GM19395 (cell line): Measurements from ENCODE around the gene ALKBH1.
"Not testable (repeated sequence)": the region's sequence is repeated elsewhere in the genome, so short reads cannot be mapped to it uniquely, and the experiment has no call there.

Experiments
- ATAC-seq: cut with Tn5 transposase; IDR thresholded peaks from one replicate; pipeline ENCODE4 v1.9.1; 2021; ENCODE audit warnings: mild to moderate bottlenecking, moderate library complexity; ENCODE audit not compliant: unreplicated experiment

ALKBH1 gene

GRCh38 chr14:77674931-77675330, 32.9 kb downstream of the ALKBH1 start:
- ATAC-seq: no peak

DNA sequence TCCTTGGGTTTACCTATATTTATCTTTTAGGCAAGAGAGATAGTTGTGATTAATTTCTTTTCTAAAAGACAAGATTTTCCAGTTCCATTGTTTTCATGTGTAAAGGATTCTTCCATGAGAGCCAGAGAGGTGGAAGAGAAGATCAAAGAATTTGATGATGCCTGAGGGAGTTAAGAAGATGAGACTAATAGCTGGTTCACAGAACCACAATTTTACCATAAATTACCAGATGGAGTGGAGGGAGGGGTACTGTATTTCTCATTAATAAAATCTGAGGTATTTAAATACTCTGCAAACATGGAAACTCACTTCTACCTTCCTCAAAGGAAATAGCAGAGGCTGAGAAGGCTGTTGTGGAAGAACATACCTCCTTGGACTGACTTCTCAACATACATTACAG, 34.6 kb downstream of the ALKBH1 start:
- no peak for ATAC-seq

DNA sequence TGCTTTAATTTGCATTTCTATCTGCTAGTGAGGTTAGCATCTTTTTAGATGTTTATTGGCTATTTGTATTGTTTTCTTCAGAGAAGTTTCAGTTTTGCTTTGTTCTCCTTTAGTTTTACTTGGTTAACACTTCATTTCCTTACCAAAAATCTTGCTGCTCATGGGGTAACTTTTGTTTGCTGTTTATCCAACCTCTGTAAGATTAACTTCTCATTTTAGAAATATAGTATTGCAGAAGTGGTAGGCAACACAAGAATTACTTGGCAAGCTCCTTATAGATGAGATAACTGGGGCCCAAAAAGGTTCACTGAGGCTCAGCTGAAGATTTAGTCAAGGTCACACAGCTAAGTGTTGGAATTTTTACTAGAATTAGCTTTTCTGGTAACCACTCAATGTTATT, 40.5 kb downstream of the ALKBH1 start:
- no peak for ATAC-seq

DNA sequence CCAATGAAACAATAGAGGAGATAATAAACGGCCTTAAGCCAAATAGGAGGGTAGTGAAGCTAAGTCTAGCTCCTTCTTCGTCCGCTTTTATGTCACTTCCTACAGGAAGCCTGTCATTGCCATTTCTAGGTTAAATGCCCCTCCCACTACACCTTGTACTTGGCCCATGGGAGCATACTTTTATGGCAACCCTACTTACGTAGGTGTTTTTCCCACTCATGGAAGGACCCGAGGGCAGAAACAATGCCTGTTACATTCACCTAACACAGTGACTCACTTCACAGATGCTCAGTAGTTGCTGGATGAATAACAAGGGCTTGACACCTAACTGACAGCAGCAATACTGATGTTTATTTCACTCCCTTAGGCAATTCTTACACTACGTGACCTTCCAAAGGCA, 44.5 kb downstream of the ALKBH1 start:
- ATAC-seq: no peak

DNA sequence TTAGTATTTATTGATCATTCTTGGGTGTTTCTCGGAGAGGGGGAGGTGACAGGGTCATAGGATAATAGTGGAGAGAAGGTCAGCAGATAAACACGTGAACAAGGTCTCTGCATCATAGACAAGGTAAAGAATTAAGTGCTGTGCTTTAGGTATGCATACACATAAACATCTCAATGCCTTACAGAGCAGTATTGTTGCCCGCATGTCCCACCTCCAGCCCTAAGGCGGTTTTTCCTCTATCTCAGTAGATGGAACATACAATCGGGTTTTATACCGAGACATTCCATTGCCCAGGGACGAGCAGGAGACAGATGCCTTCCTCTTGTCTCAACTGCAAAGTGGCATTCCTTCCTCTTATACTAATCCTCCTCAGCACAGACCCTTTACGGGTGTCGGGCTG, 46.3 kb downstream of the ALKBH1 start:
- not testable (repeated sequence) for ATAC-seq

DNA sequence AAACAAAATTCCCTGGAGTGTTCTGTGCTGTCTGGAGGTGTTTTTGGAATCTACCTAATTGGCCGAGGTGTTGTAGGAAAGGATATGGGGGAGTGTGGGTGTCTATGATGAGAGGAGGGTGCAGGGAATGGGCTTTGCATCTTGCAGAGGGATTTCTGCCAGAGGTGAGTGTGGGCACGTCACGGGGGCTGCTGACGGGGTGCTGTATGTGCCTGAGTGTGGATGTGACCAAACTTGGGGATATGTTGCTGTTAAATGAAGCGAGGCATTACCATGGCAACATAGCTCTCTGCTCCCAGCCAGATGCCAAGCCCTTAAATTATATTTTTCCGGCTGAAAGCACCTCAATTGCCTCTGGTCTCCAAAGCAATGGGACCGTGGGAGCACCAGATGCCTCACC, 47.1 kb downstream of the ALKBH1 start:
- ATAC-seq: no peak

GRCh38 chr14:77659831-77660230, 48.0 kb downstream of the ALKBH1 start:
- ATAC-seq: no peak

GRCh38 chr14:77657280-77657679, 50.5 kb downstream of the ALKBH1 start:
- no peak for ATAC-seq

- no peak for ATAC-seq
These were observed 53.8 kb downstream of the ALKBH1 start for GRCh38 chr14:77654001-77654441.

GRCh38 chr14:77649326-77649725, 58.5 kb downstream of the ALKBH1 start:
- no peak for ATAC-seq

DNA sequence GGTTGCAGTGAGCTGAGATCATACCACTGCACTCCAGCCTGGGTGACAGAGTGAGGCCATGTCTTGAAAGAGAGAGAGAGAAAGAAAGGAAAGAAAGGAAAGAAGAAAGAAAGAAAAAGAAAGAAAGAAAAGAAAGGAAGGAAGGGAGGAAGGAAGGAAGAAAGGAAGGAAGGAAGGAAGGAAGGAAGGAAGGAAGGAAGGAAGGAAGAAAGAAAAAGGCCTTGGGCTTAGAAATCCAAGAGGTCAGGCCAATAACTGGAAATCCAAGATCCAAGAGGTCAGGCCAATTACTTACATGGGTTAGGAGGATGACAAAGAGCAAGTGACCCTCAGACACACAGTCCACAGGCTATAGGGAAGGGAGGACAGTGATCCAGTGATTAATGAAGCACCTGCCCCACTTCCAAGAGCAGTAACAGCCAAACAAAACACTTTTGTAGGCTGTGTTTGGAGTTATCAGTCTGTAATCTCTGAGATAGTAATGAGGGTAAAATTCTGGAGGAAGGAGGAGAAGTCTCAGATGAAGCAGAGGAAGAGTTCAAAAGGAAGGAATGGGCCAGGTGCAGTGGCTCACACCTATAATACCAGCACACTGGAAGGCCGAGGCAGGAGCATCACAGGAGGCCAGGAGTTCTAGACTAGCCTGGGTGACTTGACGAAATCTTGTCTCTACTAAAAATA, 59.2 kb downstream of the ALKBH1 start:
- no peak for ATAC-seq

DNA sequence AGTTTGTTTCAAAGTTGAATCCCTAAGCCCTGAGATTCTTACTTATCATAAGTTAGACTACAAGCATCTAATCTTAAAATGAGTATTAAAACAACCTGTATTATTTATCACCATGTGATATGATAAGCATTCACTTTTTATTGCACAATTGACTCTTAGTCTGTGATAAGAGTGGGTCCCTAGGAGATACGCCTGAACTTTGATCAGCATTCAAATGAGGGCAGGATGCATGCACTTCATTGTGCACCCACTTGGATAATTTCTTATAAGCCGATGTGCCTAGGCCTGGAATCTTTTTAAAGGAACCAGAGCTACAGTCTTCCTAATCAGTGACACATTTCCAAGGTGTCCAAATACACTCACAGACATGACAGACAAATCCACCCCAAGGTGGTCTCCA, 60.0 kb downstream of the ALKBH1 start:
- ATAC-seq: no peak

DNA sequence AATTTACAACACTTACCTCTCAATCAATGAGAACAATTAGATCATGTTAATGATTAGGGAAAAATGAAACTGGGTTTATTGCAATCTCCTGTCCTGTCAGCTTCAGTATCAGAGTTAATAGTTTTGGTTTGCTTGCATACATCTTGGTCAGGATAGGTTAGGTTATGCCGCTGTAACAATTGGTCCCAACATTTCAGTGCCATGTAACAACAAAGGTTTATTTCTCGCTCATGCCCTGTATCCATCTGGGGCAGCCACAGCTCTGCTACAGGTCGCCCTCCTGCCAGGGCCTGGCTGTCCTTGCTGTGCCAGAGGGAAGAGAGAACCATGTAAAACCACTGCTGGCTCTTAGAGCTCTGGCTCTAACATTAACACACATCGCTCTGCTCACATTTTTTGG, 60.9 kb downstream of the ALKBH1 start:
- no peak for ATAC-seq

GRCh38 chr14:77645520-77646230, 62.1 kb downstream of the ALKBH1 start:
- no peak for ATAC-seq

DNA sequence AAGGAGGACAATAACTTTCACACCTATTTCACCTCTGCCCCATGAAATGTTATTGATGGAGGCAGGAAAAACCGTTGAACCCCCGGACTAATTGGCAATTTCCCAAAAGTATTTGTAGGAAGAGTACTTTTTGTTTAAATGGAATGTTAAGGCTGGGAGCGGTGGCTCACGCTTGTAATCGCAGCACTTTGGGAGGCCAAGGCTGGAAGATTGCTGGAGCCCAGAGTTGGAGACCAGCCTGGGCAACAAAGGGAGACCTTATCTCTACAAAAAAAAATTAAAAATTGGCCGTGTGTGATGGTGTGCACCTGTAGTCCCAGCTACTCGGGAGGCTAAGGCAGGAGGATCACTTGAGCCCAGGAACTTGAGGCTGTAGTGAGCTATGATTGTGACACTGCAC, 65.4 kb downstream of the ALKBH1 start:
- no peak for ATAC-seq

GRCh38 chr14:77641534-77642341, 66.1 kb downstream of the ALKBH1 start:
- ATAC-seq: peak; percentile 78

DNA sequence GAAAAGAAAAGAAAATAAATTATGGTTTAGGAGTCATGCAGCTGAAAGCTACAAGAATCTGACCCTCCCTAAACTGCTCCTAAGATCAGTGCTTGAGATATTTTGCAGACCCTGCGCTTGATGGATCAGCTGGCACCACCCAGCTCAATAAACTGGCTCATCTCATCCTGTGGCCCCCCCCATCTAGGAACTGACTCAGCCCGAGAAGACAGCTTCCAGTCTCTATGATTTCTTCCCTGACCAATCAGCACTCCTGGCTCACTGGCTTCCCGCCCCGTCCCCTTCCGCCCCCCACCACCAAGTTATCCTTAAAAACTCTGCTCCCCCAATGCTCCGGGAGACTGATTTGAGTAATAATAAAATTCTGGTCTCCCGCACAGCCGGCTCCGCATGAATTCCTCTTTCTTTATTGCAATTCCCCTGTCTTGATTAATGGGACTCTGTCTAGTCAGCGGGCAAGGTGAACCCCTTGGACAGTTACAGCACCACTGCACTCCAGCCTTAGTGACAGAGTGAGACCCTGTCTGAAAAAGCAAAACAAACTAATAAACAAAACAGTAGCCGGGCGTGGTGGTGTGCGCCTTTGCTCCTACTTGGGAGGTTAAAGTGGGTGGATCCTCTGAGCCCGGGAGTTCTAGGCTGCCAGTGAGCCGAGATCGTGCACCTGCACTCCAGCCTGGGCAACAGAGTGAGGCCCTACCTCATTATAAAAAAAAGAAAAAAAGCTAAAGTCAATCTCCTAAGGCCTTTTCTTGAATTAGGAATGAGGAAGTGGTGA, 66.9 kb downstream of the ALKBH1 start:
- ATAC-seq: peak; percentile 28

DNA sequence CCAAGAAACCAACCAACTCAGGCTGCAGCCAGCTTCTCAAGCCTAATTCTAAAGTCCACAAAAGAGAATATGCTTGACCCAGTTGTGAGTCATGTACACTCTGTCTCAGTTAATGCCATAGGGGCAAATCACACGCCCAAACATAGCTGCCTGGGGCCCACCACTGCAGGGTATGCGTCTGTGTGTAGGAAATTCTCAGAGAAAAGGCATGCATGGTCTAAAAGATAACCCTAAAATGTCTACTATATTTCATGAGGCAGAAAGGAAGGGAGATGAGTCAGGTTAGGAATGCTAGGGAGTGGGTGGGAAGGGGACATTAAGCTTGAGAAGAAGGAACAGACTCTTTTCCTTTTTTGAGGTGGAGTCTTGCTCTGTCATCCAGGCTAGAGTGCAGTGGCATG, 69.1 kb downstream of the ALKBH1 start:
- ATAC-seq: no peak

GRCh38 chr14:77635869-77636268, 72.0 kb downstream of the ALKBH1 start:
- ATAC-seq: not testable (repeated sequence)

DNA sequence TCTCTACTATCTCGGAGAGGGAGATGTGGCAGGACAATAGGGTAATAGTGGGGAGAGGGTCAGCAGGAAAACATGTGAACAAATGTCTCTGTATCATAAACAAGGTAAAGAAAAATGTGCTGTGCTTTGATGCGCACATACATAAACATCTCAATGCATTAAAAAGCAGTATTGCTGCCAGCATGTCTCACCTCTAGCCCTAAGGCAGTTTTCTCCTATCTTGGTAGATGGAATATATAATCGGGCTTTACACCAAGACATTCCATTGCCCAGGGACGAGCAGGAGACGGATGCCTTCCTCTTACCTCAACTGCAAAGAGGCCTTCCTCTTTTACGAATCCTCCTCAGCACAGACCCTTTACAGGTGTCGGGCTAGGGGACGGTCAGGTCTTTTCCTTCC, 72.4 kb downstream of the ALKBH1 start:
- ATAC-seq: not testable (repeated sequence)

DNA sequence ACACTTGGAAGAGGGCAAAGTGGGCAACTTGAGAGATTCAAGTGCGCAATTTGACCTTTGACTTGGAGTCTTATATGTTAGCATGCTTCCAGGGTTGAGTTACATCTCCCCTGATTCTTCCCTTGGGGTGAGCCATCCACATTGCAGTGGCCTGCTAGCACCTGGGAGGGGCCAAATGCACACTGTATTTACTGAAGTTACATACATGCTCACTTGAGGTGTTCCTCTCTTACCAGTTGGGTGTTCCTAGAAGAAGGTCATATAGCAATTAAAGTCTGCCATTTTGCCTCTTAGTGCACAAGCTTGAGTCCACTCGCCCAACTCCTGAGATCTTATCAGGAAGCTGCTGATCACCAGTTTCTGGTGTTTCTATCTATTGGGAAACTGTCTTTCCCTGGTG, 77.7 kb downstream of the ALKBH1 start:
- ATAC-seq: no peak
